Neural cell (in vitro differentiated cells): ENCODE results near the gene CRNKL1. TPM values are rescaled to one million over a fixed set of nuclear protein-coding genes. Genes with fewer than 3 reads are reported as not detected.

Source experiments
- H2AFZ ChIP-seq: fragments of 200-600, 300-800 bp; sonication (generic), shearing (Covaris generic); 2 replicates; pipeline ENCODE4 v1.6.0; 2014; ENCODE audit warnings: low read depth, mild to moderate bottlenecking, antibody characterized with exemption, low read length, moderate library complexity
- H3F3A ChIP-seq: fragments of 200-600 bp; shearing (Covaris generic); 2 replicates; pipeline ENCODE4 v1.6.1; 2016; ENCODE audit warnings: mild to moderate bottlenecking, moderate library complexity, mixed read lengths, antibody characterized with exemption, low read length; ENCODE audit not compliant: insufficient read depth, poor library complexity, severe bottlenecking
- H3K27ac ChIP-seq: fragments of 200-600, 300-800 bp; sonication (generic), shearing (Covaris generic); 2 replicates; pipeline ENCODE4 v1.5.1; 2014; ENCODE audit warnings: mild to moderate bottlenecking, low read length, moderate library complexity
- H3K27me3 ChIP-seq: fragments of 300-800, 200-600 bp; sonication (generic), shearing (Covaris generic); 2 replicates; pipeline ENCODE4 v1.6.0; 2014; ENCODE audit warnings: mild to moderate bottlenecking, low read depth, low read length, moderate library complexity; ENCODE audit not compliant: insufficient read depth
- H3K36me3 ChIP-seq: fragments of 300-800, 200-600 bp; sonication (generic), shearing (Covaris generic); 2 replicates; pipeline ENCODE4 v1.5.1; 2014; ENCODE audit warnings: mild to moderate bottlenecking, antibody characterized with exemption, low read length, moderate library complexity; ENCODE audit not compliant: insufficient read depth
- H3K4me2 ChIP-seq: fragments of 300-800, 200-600 bp; sonication (generic), shearing (Covaris generic); 2 replicates; pipeline ENCODE4 v1.6.0; 2014; ENCODE audit warnings: mild to moderate bottlenecking, low read length
- H3K4me3 ChIP-seq: fragments of 300-800, 200-600 bp; sonication (generic), shearing (Covaris generic); 2 replicates; pipeline ENCODE4 v1.5.1; 2014; ENCODE audit warnings: mild to moderate bottlenecking, low read length, moderate library complexity
- H3K79me2 ChIP-seq: fragments of 200-600 bp; shearing (Covaris generic); replicated peaks from 2 replicates; pipeline ENCODE4 v1.6.0; 2014; ENCODE audit warnings: mild to moderate bottlenecking, low read length, moderate library complexity; ENCODE audit not compliant: insufficient read depth
- H3K9ac ChIP-seq: fragments of 300-800, 200-600 bp; sonication (generic), shearing (Covaris generic); 2 replicates; pipeline ENCODE4 v1.6.1; 2016; ENCODE audit warnings: mild to moderate bottlenecking, low read length, mixed read lengths
- H3K9me2 ChIP-seq: fragments of 200-600 bp; shearing (Covaris generic); 2 replicates; pipeline ENCODE4 v1.6.1; 2016; ENCODE audit warnings: mild to moderate bottlenecking, low read length, mixed read lengths; ENCODE audit not compliant: insufficient read depth
- H3K9me3 ChIP-seq: fragments of 200-600, 300-800 bp; sonication (generic), shearing (Covaris generic); 2 replicates; pipeline ENCODE4 v1.6.1; 2016; ENCODE audit warnings: mild to moderate bottlenecking, mixed run types, low read length, moderate library complexity, mixed read lengths
- H4K20me1 ChIP-seq: fragments of 200-600 bp; shearing (Covaris generic); 2 replicates; pipeline ENCODE4 v1.6.1; 2016; ENCODE audit warnings: mild to moderate bottlenecking, mixed run types; ENCODE audit not compliant: insufficient read depth
- EP300 ChIP-seq: fragments of 450-650 bp; conservative IDR thresholded peaks from 2 replicates; pipeline ENCODE4 v1.6.1; 2014; ENCODE audit warnings: antibody characterized with exemption, mild to moderate bottlenecking, moderate library complexity; ENCODE audit not compliant: poor library complexity, severe bottlenecking
- EZH2 ChIP-seq: fragments of 200-600, 300-800 bp; shearing (Covaris generic), sonication (generic); IDR thresholded peaks from 2 replicates; pipeline ENCODE4 v1.6.1; 2014; ENCODE audit warnings: antibody characterized with exemption, low read length, borderline replicate concordance, mild to moderate bottlenecking; ENCODE audit not compliant: insufficient read depth, poor library complexity, severe bottlenecking
- MXI1 ChIP-seq: fragments of 450-650 bp; conservative IDR thresholded peaks from 2 replicates; pipeline ENCODE4 v1.6.1; 2014; ENCODE audit warnings: antibody characterized with exemption, mild to moderate bottlenecking; ENCODE audit not compliant: poor library complexity, severe bottlenecking
- POLR2AphosphoS5 ChIP-seq: IDR thresholded peaks from 2 replicates; pipeline ENCODE4 v1.6.1; 2012
- RAD21 ChIP-seq: fragments of 450-650 bp; conservative IDR thresholded peaks from 2 replicates; pipeline ENCODE4 v1.6.1; 2014; ENCODE audit warnings: antibody characterized with exemption, mild to moderate bottlenecking, moderate library complexity
- SMC3 ChIP-seq: fragments of 450-650 bp; conservative IDR thresholded peaks from 2 replicates; pipeline ENCODE4 v1.6.1; 2014; ENCODE audit warnings: antibody characterized with exemption, mild to moderate bottlenecking, moderate library complexity; ENCODE audit not compliant: poor library complexity
- TAF1 ChIP-seq: IDR thresholded peaks from 2 replicates; pipeline ENCODE4 v1.6.1; 2012; ENCODE audit warnings: low read depth
- polyA plus RNA-seq: library from polyadenylated mRNA; depleted of rRNA; stranded (reverse); fragments of >200 nt; gene quantifications from 2 replicates; pipeline ENCODE4 v1.2.3, GENCODE V29; 2014
- TF ChIP-seq, protein P1 (sequence below): IDR thresholded peaks from 2 replicates; pipeline ENCODE4 v1.6.1; 2012; ENCODE audit warnings: borderline replicate concordance
- TF ChIP-seq, protein P2 (sequence below): fragments of 450-650 bp; IDR thresholded peaks from 2 replicates; pipeline ENCODE4 v1.5.1; 2014; ENCODE audit warnings: antibody characterized with exemption, mild to moderate bottlenecking, moderate library complexity; ENCODE audit not compliant: poor library complexity, severe bottlenecking

CRNKL1 gene
- polyA plus RNA-seq, 1 donor from 2014 or later: 27.0 TPM

DNA sequence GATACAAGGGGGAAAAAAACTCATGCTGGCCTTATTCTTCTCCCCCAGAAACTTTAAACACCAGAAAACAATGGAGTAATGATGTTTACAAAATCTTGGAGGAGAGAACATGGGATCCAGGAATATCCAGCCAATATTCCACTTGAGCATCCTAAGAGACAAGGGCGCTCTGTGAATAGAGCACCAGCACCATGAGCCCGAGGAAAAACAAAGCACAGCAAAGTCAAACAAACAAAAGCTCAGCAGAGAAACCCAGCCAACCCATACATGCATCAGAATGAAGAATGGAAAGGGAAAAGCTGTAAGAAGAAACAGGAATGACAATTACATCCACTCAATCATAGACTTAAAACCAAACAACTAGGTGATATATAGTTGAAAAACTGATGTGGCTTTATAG, 39.7 kb downstream of the CRNKL1 start (continued):
- TF ChIP-seq MXI1: no peak
- TF ChIP-seq RAD21: no peak

DNA sequence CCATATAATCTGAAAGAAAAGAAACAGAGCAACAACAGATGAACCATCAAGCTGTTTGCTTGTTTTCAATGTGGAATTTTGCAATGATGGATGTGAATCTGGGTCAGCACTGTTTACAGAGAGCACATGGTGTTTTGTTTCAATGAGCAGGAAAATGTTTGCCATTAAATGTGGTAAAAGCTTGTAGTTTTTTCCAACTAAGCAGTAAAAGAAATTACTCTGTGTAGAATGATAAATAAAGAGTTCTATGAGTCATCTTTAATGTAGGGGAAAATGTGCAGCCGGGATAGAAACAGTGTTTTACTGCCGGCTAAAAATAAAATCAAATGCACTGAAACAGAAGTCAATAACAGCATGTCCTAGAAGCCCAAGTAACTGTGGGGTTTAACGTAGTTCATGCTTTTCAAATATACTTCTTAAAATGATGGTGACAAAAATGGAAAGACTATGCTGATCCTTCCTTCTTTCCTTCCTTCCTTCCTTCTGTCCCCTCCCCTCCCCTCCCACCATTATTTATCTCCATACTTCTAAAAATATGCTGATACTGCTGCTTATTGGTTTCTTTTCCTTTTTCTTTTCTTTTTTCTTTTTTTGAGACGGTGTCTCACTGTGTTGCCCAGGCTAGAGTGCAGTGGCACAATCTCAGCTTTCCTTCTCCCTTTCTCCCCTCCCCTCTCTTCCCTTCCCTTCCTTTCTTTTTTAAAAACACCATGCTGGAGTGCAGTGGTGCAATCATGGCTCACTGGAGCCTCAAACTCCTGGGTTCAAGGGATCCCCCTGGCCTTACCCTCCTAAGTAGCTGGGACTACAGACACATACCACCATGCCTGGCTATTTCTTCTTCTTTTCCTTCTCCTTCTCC, 41.4 kb downstream of the CRNKL1 start:
- Histone ChIP-seq H3K27ac (no peak overlapping the region), H2AFZ (no peak overlapping the region), H3K9ac (no peak overlapping the region), H3K4me2 (no peak overlapping the region), H3K4me3 (no peak overlapping the region), H4K20me1 (no peaks in the 10 kb centered on the region), H3K9me3 (no peaks in the 10 kb centered on the region), H3K27me3 (no peaks in the 10 kb centered on the region), H3K36me3 (no peaks in the 10 kb centered on the region), H3F3A (no peaks in the 10 kb centered on the region), H3K79me2 (no peaks in the 10 kb centered on the region), H3K9me2 (no peaks in the 10 kb centered on the region)
- no peak for TF ChIP-seq RAD21
- TF ChIP-seq MXI1: no peak
- no peak for TF ChIP-seq EZH2
- TF ChIP-seq TAF1: no peak
- TF ChIP-seq, protein P1, sequence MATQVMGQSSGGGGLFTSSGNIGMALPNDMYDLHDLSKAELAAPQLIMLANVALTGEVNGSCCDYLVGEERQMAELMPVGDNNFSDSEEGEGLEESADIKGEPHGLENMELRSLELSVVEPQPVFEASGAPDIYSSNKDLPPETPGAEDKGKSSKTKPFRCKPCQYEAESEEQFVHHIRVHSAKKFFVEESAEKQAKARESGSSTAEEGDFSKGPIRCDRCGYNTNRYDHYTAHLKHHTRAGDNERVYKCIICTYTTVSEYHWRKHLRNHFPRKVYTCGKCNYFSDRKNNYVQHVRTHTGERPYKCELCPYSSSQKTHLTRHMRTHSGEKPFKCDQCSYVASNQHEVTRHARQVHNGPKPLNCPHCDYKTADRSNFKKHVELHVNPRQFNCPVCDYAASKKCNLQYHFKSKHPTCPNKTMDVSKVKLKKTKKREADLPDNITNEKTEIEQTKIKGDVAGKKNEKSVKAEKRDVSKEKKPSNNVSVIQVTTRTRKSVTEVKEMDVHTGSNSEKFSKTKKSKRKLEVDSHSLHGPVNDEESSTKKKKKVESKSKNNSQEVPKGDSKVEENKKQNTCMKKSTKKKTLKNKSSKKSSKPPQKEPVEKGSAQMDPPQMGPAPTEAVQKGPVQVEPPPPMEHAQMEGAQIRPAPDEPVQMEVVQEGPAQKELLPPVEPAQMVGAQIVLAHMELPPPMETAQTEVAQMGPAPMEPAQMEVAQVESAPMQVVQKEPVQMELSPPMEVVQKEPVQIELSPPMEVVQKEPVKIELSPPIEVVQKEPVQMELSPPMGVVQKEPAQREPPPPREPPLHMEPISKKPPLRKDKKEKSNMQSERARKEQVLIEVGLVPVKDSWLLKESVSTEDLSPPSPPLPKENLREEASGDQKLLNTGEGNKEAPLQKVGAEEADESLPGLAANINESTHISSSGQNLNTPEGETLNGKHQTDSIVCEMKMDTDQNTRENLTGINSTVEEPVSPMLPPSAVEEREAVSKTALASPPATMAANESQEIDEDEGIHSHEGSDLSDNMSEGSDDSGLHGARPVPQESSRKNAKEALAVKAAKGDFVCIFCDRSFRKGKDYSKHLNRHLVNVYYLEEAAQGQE: no peak
- TF ChIP-seq POLR2AphosphoS5: no peak
- TF ChIP-seq, protein P2, sequence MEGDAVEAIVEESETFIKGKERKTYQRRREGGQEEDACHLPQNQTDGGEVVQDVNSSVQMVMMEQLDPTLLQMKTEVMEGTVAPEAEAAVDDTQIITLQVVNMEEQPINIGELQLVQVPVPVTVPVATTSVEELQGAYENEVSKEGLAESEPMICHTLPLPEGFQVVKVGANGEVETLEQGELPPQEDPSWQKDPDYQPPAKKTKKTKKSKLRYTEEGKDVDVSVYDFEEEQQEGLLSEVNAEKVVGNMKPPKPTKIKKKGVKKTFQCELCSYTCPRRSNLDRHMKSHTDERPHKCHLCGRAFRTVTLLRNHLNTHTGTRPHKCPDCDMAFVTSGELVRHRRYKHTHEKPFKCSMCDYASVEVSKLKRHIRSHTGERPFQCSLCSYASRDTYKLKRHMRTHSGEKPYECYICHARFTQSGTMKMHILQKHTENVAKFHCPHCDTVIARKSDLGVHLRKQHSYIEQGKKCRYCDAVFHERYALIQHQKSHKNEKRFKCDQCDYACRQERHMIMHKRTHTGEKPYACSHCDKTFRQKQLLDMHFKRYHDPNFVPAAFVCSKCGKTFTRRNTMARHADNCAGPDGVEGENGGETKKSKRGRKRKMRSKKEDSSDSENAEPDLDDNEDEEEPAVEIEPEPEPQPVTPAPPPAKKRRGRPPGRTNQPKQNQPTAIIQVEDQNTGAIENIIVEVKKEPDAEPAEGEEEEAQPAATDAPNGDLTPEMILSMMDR: no peak
- TF ChIP-seq SMC3: no peak
- no peak for TF ChIP-seq EP300

DNA sequence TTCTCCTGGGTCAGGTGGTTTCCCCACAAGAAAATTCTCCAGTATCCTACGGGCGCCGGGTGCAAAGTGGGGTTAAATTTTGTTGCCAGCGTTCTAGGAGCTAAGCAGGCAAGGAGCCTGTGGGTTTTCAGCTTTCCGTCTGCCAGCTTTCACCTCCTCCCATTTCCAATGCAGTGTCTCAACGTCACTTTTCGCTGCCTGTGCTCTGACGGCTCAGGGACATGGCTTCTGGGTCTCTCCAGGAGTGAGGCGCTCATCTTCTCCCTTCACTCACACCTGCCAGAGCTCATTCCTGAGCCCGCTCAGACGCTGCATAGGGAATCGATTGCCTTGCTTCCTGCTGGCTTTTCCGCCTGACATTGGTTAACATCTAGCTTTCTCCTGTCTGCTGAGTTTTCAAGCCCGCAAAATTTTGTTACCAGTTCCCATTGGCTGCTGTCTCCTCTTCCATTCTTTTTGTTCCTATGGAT, 42.4 kb downstream of the CRNKL1 start:
- TF ChIP-seq TAF1 (no peak), SMC3 (no peak), EZH2 (no peak), EP300 (peak; percentile 63), RAD21 (no peak), POLR2AphosphoS5 (peak; percentile 29), MXI1 (no peak)
- TF ChIP-seq, protein P1: peak; percentile 47
- TF ChIP-seq, protein P2: no peak
- Histone ChIP-seq H3F3A (no peaks in the 10 kb centered on the region), H3K36me3 (no peaks in the 10 kb centered on the region), H3K9me2 (no peaks in the 10 kb centered on the region), H3K9me3 (no peaks in the 10 kb centered on the region), H3K9ac (peak overlapping the region; percentile 5), H3K79me2 (no peaks in the 10 kb centered on the region), H3K4me2 (no peak overlapping the region), H3K27me3 (no peaks in the 10 kb centered on the region), H2AFZ (no peak overlapping the region), H3K27ac (peak overlapping the region; percentile 29), H4K20me1 (no peaks in the 10 kb centered on the region), H3K4me3 (peak overlapping the region; percentile 28)
